GM21576 (cell line): ENCODE measurements around the gene HID1.
"Not testable (repeated sequence)": the region's sequence is repeated elsewhere in the genome, so short reads cannot be mapped to it uniquely, and the experiment has no call there.

Source experiments
- ATAC-seq: cut with Tn5 transposase; IDR thresholded peaks from one replicate; pipeline ENCODE4 v1.9.1; 2021; ENCODE audit warnings: mild to moderate bottlenecking, moderate library complexity; ENCODE audit not compliant: unreplicated experiment

HID1 gene

DNA sequence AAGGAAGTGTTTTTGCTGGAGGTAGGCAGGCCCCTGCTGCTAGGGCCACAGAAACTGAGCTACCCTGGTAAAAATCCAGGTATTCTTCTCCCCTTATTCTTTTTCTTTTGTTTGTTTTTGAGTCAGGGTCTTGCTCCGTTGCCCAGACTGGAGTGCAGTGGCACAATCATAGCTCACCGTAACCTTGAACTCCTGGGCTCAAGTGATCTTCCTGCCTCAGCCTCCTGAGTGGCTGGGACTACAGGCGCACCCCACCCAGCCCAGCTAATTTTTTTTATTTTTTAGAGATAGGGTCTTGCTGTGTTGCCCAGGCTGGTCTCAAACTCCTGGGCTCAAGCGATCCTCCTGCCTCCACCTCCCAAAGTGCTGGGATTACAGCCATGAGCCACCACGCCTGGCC is 3.1 kb downstream of the HID1 start:
- not testable (repeated sequence) for ATAC-seq

DNA sequence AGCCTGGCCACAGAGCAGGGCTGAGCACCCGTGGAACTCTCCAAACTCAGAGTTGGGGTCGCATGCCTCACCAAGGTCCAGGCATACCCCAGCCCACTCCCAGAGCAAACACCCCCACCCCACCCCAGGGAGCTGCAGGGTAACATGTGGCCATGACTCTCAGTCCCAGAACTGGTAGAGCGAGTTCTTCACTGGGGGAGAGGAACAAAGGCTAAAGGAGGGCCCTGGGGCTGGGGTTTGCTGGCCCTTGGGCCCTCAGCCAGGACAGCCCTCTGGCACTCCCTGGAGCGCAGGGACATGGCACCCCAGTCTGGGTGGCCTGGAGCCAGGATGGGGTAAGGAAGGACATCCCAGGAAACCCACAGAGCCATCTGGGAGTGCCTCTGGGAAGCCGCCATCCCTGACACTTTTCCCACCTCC is 4.2 kb downstream of the HID1 start:
- no peak for ATAC-seq

DNA sequence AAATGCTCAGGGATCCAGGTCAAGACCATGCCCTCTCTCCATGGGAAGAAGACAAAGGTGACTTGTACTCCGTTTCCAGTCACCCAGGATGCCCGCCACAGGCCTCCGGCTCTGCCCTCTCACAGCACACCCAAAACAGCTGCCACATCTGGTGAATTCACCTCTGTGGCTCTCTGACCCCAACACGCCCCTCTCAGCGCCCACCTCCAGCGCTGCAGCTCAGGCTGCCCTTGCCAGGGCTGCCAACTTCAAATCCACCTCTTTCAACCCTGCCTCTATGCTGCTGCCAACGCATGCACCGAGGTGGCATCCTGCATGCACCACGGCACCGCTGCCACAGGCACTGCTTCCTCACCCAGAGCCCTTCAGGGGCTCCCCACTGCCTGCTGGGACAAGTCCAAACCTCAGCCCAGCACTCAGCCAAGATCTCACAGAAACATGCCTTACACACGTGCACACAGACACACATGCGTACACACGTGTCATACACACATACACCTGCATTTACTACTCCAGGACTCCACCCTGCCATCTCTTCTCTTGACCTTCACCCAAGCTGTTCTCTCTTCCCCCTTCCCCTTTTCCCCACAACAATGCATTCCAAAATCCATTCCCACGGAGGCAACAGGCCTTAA is 7.5 kb downstream of the HID1 start:
- no peak for ATAC-seq

- no peak for ATAC-seq
These were observed 8.3 kb downstream of the HID1 start for GRCh38 chr17:74964246-74964761.

- ATAC-seq = no peak
These were observed 8.9 kb downstream of the HID1 start for GRCh38 chr17:74963656-74964055.

GRCh38 chr17:74962622-74963394 is 9.8 kb downstream of the HID1 start:
- no peak for ATAC-seq

DNA sequence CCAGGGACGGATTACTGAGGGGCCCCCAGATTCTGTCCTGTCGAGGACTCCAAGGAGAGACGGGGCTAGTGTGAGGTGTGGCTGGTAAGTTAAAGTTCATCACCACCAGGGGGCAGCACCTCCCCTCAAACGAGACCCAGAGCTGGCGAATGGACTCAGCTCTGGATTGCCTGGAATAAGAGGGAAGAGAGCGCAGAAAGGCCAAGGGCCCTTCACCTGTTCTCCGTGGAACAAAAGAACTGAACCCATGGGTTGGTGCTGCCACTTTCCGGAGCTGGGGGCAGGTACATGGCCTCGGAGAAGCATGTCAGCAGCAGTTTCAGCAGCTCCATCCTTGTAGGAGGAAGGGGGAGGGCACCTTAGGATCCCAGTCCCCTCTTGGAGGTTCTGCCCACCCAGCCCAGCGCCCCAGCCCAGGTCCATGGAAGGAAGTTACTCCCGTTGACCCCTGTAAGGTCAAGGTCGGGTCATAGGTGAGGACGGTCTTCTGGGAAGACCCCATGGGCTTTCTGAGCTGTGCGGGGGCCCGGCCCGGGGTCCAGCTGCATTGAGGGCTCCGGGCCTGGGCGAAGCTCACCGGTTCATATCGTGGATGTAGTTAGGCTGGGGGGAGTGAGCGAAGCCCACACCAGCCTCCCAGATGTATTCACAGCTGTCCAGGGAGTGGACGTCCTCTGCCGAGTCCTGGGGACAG is 10.8 kb downstream of the HID1 start:
- ATAC-seq = no peak

DNA sequence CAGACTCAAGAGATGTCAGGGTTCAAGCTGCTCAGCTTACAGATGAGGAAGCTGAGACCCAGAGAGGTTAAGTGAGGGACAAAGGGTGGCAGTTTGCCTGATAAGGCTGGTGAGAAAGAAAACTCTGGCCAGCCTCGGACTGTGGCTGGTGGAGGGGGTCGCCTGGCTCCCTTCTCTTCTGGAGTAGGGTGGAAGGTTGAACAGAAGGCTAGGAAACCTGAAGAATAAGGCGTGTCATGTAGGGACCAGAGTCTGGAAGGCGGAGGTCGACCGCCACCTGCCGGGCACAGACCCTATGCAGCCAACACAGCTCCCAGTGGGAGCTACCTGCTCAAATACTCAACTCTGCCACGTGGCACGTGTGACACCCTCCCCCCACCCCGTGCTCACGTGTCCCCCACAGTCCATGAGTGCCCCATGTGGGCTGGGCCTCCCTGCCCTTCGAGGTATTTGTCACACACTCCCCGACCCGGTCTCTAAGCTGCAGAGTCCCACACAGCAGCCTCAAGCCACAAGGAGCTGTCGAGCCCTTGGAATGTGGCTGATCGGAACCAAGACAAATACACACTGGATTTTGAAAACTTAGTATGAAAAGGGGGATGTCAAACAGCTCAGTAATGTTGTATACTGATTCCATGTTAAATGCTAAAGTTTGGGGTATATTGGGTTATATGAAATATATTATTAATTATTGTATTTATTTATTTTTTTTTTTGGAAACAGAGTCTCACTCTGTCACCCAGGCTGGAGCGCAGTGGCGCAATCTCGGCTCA is 11.8 kb downstream of the HID1 start:
- ATAC-seq = no peak

GRCh38 chr17:74959826-74960515 is 12.6 kb downstream of the HID1 start:
- no peak for ATAC-seq

- ATAC-seq = no peak
These were observed 14.4 kb downstream of the HID1 start for GRCh38 chr17:74957935-74958740.

GRCh38 chr17:74956093-74956492 is 16.5 kb downstream of the HID1 start:
- ATAC-seq = no peak

DNA sequence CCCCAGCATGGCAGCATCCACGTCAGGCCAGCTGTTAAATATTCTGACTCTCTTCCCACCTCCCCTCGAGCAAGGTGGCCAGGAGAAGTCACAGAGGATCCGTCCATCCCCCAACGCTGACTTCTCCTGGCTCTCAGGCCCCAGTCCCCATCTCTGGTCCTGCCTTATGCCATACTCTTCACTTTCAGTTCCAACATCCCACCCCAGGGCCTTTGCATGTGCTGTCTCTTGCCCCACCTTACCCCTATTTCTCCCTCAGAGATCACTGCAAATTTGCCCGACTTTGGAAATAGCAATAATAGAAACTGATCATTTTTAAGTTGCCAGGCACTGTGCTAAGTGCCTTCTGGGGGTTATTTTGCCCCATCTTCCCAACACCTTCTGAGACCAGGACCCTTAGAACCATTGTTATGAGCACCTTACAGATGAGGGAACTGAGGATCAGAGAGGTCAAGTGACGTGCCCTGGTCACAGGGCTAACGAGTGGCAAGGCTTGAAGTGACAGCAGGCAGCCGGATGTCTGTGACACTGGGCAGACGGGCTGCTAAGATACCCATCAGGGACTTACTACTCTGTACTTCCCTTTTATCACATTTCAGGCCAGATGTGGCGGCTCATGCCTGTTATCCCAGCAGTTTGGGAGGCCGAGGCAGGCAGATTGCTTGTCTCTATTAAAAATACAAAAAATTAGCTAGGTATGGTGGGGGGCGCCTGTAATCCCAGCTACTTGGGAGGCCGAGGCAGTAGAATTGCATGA is 17.7 kb downstream of the HID1 start:
- ATAC-seq = no peak

GRCh38 chr17:74954115-74954514 is 18.4 kb downstream of the HID1 start:
- no peak for ATAC-seq

DNA sequence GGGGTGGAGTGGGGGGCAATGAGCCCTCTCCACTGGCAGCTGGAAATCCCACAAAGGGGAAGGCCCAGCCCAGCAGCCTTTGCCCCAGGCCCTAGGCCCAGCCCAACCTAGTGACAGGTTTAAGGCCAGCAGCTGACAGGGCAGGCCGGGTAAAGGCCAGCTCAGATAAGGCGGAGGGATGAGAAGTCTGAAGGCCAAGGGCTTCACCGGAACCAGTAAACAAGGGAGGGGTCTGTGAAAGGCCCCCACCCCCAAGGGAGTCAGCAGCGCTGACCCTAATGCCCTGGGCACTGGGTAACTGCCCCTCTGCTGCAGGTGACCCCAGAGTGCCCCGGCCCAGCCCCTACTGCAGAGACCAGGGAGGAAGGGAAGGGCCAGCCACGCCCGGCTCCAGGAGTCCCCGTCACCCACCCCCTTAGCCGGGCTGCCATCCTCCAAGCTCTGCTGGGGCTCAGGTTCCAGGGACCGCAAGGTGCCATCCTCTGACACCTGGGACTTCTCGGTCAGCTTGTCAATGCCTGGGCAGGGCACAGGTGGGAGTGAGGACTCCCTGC is 19.3 kb downstream of the HID1 start:
- ATAC-seq = no peak

GRCh38 chr17:74952431-74953133 is 20.0 kb downstream of the HID1 start:
- ATAC-seq = no peak

GRCh38 chr17:74951680-74952421 is 20.7 kb downstream of the HID1 start:
- no peak for ATAC-seq

DNA sequence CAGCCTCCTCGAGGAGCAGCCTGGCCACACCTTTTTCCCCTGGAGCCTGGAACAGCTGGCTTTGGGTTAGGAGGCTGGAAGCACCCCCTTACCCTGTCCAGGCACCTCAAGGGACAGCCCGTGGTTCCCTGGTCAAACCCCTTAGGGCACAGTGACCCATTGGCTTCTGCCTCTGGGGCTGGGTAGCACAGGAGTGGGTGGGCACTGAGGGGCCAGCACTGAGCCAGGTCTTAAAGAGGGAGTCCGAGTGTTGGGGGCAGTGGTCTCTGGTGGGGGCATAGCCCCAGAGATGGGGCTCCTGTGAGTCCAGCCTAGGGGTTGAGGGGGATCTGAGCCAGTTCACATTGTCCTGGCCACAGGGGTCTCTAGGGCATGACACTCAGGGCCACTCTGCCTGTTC is 21.5 kb downstream of the HID1 start:
- ATAC-seq = no peak
